Uterus (tissue), 2 donors: Measurements from ENCODE around the gene TDG.

Source experiments
- POLR2A ChIP-seq, 2 donors: fragments of 450-650 bp; IDR thresholded peaks; one replicate each; pipeline ENCODE4 v1.6.1; 2016; ENCODE audit warnings: antibody characterized with exemption in 2 of 2, mild to moderate bottlenecking in 1 of 2, moderate library complexity in 1 of 2
- TF ChIP-seq, protein P1 (sequence below), 4 experiments: fragments of 200-600 bp in 2 of 4; fragments of 450-650 bp in 2 of 4; sonication (generic) in 2 of 4; IDR thresholded peaks; one replicate each; pipeline ENCODE4 v1.5.1; 2016 to 2019; ENCODE audit warnings: antibody characterized with exemption in 4 of 4, mild to moderate bottlenecking in 2 of 4, moderate library complexity in 1 of 4

DNA sequence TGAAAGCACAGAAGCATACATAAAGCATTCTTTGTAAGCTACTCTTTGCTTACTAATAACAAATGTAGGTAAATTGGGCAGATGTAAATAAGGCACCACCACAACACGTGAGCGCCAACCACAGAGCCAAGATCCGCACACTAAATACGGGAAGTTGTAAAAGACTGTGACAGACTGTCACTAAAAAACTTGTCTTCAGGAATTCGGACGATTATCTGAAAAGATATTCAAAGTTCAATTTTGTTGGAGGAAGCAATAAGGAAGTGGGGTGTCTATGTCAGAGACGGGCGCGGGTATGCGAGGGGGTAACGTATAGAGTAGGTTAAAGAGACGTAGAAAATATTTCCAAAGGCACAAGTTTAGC is 37.0 kb upstream of the TDG start:
- TF ChIP-seq POLR2A (IDR thresholded peaks at IDR 0.05): no peak
- TF ChIP-seq, protein P1, sequence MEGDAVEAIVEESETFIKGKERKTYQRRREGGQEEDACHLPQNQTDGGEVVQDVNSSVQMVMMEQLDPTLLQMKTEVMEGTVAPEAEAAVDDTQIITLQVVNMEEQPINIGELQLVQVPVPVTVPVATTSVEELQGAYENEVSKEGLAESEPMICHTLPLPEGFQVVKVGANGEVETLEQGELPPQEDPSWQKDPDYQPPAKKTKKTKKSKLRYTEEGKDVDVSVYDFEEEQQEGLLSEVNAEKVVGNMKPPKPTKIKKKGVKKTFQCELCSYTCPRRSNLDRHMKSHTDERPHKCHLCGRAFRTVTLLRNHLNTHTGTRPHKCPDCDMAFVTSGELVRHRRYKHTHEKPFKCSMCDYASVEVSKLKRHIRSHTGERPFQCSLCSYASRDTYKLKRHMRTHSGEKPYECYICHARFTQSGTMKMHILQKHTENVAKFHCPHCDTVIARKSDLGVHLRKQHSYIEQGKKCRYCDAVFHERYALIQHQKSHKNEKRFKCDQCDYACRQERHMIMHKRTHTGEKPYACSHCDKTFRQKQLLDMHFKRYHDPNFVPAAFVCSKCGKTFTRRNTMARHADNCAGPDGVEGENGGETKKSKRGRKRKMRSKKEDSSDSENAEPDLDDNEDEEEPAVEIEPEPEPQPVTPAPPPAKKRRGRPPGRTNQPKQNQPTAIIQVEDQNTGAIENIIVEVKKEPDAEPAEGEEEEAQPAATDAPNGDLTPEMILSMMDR (IDR thresholded peaks at IDR 0.05): no peak
